Bronchial epithelial cell (primary cell): Measurements from ENCODE around the gene CTH. TPM values are rescaled to one million over a fixed set of nuclear protein-coding genes. Genes with fewer than 3 reads are reported as not detected.
"Not testable (repeated sequence)": the region's sequence is repeated elsewhere in the genome, so short reads cannot be mapped to it uniquely, and the experiment has no call there.

Source experiments
- DNase-seq: peaks from one replicate; pipeline ENCODE4 v3.0.0-alpha.2; 2010; ENCODE audit warnings: low read depth
- FAIRE-seq: peaks from 2 replicates; lab custom pipeline; 2011; peaks lifted over from hg19 to GRCh38; lab: Jason Lieb, UNC
- H3K27me3 ChIP-seq: 2 replicates; pipeline ENCODE4 v1.5.1; 2011; ENCODE audit warnings: low read length; ENCODE audit not compliant: control insufficient read depth, insufficient read depth
- H3K36me3 ChIP-seq: 2 replicates; pipeline ENCODE4 v1.5.1; 2011; ENCODE audit warnings: low read length; ENCODE audit not compliant: control insufficient read depth, insufficient read depth
- H3K4me3 ChIP-seq: 2 replicates; pipeline ENCODE4 v1.5.1; 2011; ENCODE audit warnings: mild to moderate bottlenecking, low read depth, low read length, control low read depth
- total RNA-seq: library from RNA; depleted of rRNA; stranded (reverse); fragments of >200 nt; gene quantifications from 2 replicates; pipeline ENCODE4 v1.2.1, GENCODE V29; 2014
- TF ChIP-seq, protein P1 (sequence below): IDR thresholded peaks from 2 replicates; pipeline ENCODE4 v1.5.1; 2011; ENCODE audit warnings: mild to moderate bottlenecking, moderate library complexity, low read length, control low read depth, inconsistent platforms; ENCODE audit not compliant: insufficient read depth, severe bottlenecking

CTH gene
- total RNA-seq, 1 donor from 2014 or later = 11.6 TPM

GRCh38 chr1:70372426-70372825 lies 38.6 kb upstream of the CTH start:
- no peak for FAIRE-seq
- no peak for DNase-seq
- Histone ChIP-seq H3K27me3 (no peaks in the 10 kb centered on the region), H3K4me3 (no peak overlapping the region), H3K36me3 (no peaks in the 10 kb centered on the region)
- TF ChIP-seq, protein P1, sequence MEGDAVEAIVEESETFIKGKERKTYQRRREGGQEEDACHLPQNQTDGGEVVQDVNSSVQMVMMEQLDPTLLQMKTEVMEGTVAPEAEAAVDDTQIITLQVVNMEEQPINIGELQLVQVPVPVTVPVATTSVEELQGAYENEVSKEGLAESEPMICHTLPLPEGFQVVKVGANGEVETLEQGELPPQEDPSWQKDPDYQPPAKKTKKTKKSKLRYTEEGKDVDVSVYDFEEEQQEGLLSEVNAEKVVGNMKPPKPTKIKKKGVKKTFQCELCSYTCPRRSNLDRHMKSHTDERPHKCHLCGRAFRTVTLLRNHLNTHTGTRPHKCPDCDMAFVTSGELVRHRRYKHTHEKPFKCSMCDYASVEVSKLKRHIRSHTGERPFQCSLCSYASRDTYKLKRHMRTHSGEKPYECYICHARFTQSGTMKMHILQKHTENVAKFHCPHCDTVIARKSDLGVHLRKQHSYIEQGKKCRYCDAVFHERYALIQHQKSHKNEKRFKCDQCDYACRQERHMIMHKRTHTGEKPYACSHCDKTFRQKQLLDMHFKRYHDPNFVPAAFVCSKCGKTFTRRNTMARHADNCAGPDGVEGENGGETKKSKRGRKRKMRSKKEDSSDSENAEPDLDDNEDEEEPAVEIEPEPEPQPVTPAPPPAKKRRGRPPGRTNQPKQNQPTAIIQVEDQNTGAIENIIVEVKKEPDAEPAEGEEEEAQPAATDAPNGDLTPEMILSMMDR = no peak

DNA sequence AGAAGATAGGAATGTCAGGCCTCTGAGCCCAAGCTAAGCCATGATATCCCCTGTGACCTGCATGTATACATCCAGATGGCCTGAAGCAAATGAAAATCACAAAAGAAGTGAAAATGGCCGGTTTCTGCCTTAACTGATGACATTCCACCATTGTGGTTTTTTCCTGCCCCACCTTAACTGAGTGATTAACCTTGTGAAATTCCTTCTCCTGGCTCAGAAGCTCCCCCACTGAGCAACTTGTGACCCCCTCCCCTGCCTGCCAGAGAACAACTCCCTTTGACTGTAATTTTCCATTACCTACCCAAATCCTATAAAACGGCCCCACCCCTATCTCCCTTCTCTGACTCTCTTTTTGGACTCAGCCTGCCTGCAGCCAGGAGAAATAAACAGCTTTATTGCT lies 37.5 kb upstream of the CTH start:
- H3K4me3 ChIP-seq, H3K36me3 ChIP-seq, FAIRE-seq, DNase-seq, H3K27me3 ChIP-seq: not testable (repeated sequence)

DNA sequence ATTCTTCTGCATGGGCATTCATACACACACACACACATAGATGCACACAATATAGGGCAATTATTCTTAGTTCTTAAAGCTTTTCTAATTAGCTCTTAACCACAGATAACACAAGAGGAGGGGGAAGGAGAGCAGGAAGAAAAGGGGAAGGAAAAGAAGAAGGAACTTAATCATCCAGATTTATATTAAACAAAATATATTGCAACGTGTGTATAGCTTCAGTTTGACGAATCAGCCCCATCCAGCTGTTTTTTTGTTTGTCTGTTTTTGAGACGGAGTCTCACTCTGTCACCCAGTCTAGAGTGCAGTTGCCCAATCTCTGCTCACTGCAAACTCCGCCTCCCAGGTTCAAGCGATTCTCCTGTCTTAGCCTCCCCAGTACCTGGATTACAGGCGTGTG lies 34.9 kb upstream of the CTH start:
- FAIRE-seq (no peak), DNase-seq (no peak)
- TF ChIP-seq, protein P1 = no peak

GRCh38 chr1:70382682-70383081 lies 28.4 kb upstream of the CTH start:
- no peaks in the 10 kb centered on the region for H3K27me3 ChIP-seq
- DNase-seq (no peak), FAIRE-seq (no peak)
- H3K4me3 ChIP-seq = no peak overlapping the region
- TF ChIP-seq, protein P1 = no peak
- H3K36me3 ChIP-seq = no peaks in the 10 kb centered on the region

More for the DNA sequence above, 34.9 kb upstream of the CTH start:
- H3K36me3 ChIP-seq = no peaks in the 10 kb centered on the region
- H3K4me3 ChIP-seq = no peak overlapping the region
- H3K27me3 ChIP-seq = no peaks in the 10 kb centered on the region

DNA sequence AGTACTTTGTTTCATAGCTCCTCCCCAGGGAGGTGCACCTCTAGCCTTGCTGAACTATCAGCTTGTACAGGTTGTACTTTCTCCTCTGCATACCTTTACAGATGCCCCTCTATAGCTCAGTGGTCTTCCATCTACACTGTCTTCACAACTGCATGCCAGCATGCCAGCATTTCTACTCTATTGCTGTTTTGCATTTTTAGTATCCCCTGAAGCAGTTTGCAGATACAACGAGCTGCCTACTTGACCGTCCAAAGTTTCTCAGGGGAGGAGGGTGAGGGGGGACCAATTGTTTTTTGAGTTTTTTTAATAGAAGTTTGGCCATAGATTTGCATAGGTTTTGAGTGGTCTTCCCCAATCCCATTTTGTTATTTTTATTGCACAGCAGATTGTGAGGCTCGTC lies 27.6 kb upstream of the CTH start:
- no peak for FAIRE-seq
- no peak for DNase-seq
- TF ChIP-seq, protein P1 = no peak
- Histone ChIP-seq H3K27me3 (no peaks in the 10 kb centered on the region), H3K36me3 (no peaks in the 10 kb centered on the region), H3K4me3 (no peak overlapping the region)

- no peak for FAIRE-seq
- no peak for DNase-seq
- TF ChIP-seq, protein P1 = no peak
- Histone ChIP-seq H3K4me3 (no peak overlapping the region), H3K36me3 (no peaks in the 10 kb centered on the region), H3K27me3 (no peaks in the 10 kb centered on the region)
These were observed 26.5 kb upstream of the CTH start for GRCh38 chr1:70384542-70384941.
